RWPE2 (cell line): Measurements from ENCODE around the gene KCTD8.

Experiments
- ATAC-seq: fragments of 200-7000 bp; cut with Tn5 transposase; 3 replicates; pipeline ENCODE4 v1.9.1; 2021; ENCODE audit warnings: low read depth
- DNase-seq: peaks from one replicate; pipeline ENCODE4 v3.0.0-alpha.2; 2020; ENCODE audit warnings: low spot score
- H3K27ac ChIP-seq: fragments of 450-650 bp; 2 replicates; pipeline ENCODE4 v1.5.1; 2017; ENCODE audit warnings: mild to moderate bottlenecking; ENCODE audit not compliant: poor library complexity, severe bottlenecking
- H3K27me3 ChIP-seq: fragments of 250-450 bp; sonication (Bioruptor Pico); 2 replicates; pipeline ENCODE4 v1.5.1; 2021; ENCODE audit warnings: mild to moderate bottlenecking, moderate library complexity; ENCODE audit not compliant: insufficient read depth, poor library complexity, severe bottlenecking
- H3K36me3 ChIP-seq: fragments of 250-450 bp; sonication (Bioruptor Pico); 2 replicates; pipeline ENCODE4 v1.5.1; 2020; ENCODE audit warnings: low read depth, mild to moderate bottlenecking, moderate library complexity
- H3K4me1 ChIP-seq: fragments of 250-450 bp; sonication (Bioruptor Pico); 2 replicates; pipeline ENCODE4 v1.5.1; 2021; ENCODE audit warnings: mild to moderate bottlenecking, moderate library complexity; ENCODE audit not compliant: insufficient read depth, poor library complexity, severe bottlenecking
- H3K4me3 ChIP-seq: fragments of 250-450 bp; sonication (Bioruptor Pico); 2 replicates; pipeline ENCODE4 v1.5.1; 2021; ENCODE audit warnings: mild to moderate bottlenecking, moderate library complexity; ENCODE audit not compliant: severe bottlenecking
- H3K9me3 ChIP-seq: fragments of 250-450 bp; sonication (Bioruptor Pico); 2 replicates; pipeline ENCODE4 v1.5.1; 2021; ENCODE audit warnings: mild to moderate bottlenecking, moderate library complexity; ENCODE audit not compliant: severe bottlenecking
- TF ChIP-seq, protein P1 (sequence below): fragments of 450-650 bp; IDR thresholded peaks from one replicate; pipeline ENCODE4 v1.5.1; 2017; ENCODE audit warnings: mild to moderate bottlenecking, moderate library complexity; ENCODE audit not compliant: poor library complexity, severe bottlenecking

The KCTD8 gene

DNA sequence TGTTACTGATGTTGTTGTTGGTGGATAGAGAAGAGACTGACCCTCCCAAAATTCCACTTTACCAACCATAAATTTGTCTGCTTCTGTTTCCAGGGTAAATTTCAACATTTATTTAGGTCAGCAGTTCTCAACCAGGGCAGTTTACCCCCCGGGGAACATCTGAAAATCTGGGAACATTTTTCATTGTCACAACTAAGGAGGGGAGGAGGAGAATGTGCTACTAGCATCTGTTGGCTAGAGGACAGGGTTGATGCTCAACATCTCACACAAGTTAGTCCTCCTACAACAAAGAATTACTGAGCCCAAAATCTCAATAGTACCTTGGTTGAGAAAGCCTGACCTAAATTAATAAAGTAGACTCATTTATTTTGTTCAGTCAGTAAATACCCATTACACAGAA lies 25.7 kb downstream of the KCTD8 start:
- Histone ChIP-seq H3K27me3 (no peaks in the 10 kb centered on the region), H3K36me3 (no peaks in the 10 kb centered on the region), H3K4me1 (no peaks in the 10 kb centered on the region), H3K4me3 (no peak overlapping the region), H3K9me3 (no peaks in the 10 kb centered on the region), H3K27ac (no peak overlapping the region)
- no peak for DNase-seq
- no peak for ATAC-seq
- TF ChIP-seq, protein P1, sequence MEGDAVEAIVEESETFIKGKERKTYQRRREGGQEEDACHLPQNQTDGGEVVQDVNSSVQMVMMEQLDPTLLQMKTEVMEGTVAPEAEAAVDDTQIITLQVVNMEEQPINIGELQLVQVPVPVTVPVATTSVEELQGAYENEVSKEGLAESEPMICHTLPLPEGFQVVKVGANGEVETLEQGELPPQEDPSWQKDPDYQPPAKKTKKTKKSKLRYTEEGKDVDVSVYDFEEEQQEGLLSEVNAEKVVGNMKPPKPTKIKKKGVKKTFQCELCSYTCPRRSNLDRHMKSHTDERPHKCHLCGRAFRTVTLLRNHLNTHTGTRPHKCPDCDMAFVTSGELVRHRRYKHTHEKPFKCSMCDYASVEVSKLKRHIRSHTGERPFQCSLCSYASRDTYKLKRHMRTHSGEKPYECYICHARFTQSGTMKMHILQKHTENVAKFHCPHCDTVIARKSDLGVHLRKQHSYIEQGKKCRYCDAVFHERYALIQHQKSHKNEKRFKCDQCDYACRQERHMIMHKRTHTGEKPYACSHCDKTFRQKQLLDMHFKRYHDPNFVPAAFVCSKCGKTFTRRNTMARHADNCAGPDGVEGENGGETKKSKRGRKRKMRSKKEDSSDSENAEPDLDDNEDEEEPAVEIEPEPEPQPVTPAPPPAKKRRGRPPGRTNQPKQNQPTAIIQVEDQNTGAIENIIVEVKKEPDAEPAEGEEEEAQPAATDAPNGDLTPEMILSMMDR, result no peak

DNA sequence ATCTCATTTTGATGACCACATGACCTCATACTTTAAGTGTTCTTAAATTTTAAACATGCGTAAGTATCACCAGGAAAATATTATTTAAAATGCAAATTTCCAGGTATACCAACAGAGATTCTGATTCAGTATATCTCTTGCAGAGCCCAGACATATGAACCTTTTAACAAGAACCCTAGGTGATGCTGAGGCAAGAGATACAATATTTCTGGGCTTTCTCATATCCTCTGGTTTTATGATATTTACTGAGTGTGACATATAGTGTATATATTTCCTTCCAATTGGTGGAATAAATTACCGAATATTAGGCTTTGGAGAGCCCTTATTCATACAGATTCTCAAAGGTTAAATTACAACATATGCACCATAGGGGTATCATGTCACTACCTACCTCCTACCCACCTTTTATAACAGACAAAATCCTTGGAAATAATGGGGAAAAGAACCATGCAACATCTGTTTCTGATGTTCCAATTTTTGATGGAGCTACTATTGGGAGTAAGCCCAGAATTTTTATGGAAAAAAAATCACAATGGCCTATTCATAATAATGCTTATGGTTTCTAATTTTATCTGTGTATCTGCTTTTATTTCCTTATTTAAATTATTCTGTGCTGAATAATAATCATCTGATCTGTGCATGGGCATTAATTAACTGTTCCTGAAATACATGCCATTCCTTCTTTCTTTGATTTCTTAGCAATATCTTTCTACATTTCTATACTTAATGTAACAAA lies 27.1 kb downstream of the KCTD8 start:
- Histone ChIP-seq H3K27me3 (no peaks in the 10 kb centered on the region), H3K4me3 (no peak overlapping the region), H3K36me3 (no peaks in the 10 kb centered on the region), H3K4me1 (no peaks in the 10 kb centered on the region), H3K9me3 (no peaks in the 10 kb centered on the region), H3K27ac (no peak overlapping the region)
- TF ChIP-seq, protein P1, result no peak
- DNase-seq, result no peak
- ATAC-seq, result no peak

DNA sequence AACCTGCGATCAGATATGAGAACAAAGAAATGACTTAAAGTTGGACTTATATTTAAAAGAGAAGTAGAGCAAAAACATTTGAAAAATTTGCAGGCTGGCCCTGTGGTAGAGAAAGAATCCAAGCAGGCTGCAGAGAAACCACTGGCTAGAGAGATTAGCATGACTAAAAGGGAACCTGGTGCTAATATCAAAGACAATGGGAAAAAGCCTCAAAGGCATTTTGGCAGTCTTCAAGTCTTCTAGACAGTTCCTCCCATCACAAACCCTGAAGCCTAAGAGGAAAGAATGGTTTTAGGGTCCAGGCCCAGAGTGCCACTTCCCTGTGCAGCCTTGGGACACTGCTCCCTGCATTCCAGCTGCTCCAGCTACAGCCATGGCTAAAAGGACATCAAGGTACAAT lies 33.4 kb downstream of the KCTD8 start:
- TF ChIP-seq, protein P1, result no peak
- ATAC-seq (no peak), DNase-seq (no peak)
- Histone ChIP-seq H3K4me3 (no peak overlapping the region), H3K27ac (no peak overlapping the region), H3K27me3 (no peaks in the 10 kb centered on the region), H3K4me1 (no peaks in the 10 kb centered on the region), H3K9me3 (no peaks in the 10 kb centered on the region), H3K36me3 (no peaks in the 10 kb centered on the region)

DNA sequence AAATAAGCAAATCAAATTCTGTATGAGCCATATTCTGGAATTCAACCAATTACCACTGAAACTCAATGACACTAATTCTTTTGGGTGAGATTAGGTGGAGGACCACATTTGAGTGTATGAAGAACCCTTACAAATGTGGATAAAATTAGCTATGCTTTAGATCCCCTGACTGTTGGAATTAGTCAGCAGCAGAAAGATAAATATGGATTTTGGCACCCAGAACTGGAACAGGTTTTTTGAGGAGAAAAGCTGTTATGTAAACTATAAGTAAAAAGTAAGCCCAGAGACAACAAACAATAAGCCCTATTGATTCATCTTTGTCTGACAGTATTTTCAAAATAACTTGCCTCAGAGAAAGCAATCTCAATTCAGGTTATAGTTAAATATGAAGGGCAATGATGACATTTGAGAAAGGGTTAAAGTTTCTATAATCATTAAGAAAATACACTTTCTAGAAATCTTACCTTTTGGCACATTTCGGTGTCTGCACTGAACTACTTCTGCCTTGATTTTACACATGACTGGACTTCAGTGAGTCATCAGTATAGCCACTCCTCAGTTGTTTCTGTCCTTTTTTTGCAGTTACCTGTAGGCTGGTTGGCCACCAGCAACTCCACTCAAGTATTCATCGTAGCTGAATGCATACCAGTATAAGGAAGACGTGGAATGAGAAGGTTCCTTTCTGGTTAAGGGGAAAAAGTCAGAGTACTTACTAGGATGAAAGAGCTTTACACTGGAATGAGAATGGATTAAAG lies 80.0 kb downstream of the KCTD8 start:
- no peak for DNase-seq
- Histone ChIP-seq H3K4me3 (no peak overlapping the region), H3K36me3 (no peaks in the 10 kb centered on the region), H3K27ac (no peak overlapping the region), H3K27me3 (no peaks in the 10 kb centered on the region), H3K9me3 (no peaks in the 10 kb centered on the region), H3K4me1 (no peaks in the 10 kb centered on the region)
- ATAC-seq, result no peak
- TF ChIP-seq, protein P1, result no peak

DNA sequence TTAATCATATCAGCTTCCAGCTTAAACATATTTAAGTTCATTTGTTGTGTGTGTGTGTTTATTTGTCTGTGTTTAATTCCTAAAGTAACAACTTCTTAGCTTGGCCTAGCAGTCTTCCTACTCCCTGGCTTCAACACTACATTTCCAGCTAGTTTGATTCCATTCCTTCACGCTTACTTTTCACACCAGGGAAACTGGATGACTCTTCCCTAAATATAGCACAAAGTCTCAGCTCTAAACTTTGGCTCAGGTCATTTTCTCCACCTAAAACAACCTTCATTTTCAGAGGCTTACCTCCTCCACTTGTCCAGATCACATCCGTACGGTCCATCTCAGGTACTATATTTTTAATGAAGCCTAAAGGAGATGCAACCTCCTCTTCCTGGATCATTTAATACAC lies 94.4 kb downstream of the KCTD8 start:
- DNase-seq (no peak), ATAC-seq (no peak)
- TF ChIP-seq, protein P1, result no peak

More for the DNA sequence above, 94.4 kb downstream of the KCTD8 start:
- H3K36me3 ChIP-seq, result no peaks in the 10 kb centered on the region
- no peak overlapping the region for H3K4me3 ChIP-seq
- no peaks in the 10 kb centered on the region for H3K4me1 ChIP-seq
- no peak overlapping the region for H3K27ac ChIP-seq
- no peaks in the 10 kb centered on the region for H3K27me3 ChIP-seq
- no peaks in the 10 kb centered on the region for H3K9me3 ChIP-seq
